GM10248 (cell line): Measurements from ENCODE around the gene PLCB2.

ENCODE experiments used
- CTCF ChIA-PET: fragments of 300-600 bp; sonication (Branson Sonifier 250); formaldehyde crosslinking; extraction: SDS; loops from one replicate; lab custom pipeline; 2021; ENCODE audit warnings: antibody characterized with exemption; lab: Yijun Ruan, JAX
- POLR2A ChIA-PET: fragments of 350-650 bp; sonication (Branson Sonifier 250); formaldehyde crosslinking; extraction: SDS; loops from one replicate; lab custom pipeline; 2020; ENCODE audit warnings: antibody characterized with exemption; lab: Yijun Ruan, JAX
- DNase-seq: peaks from one replicate; pipeline ENCODE4 v3.0.0; 2012; ENCODE audit errors: extremely low spot score
- CTCF ChIP-seq: IDR thresholded peaks from 2 replicates; pipeline ENCODE4 v1.5.1; 2012; ENCODE audit warnings: mild to moderate bottlenecking, low read depth; ENCODE audit errors: extremely low read depth, missing control alignments, control extremely low read depth

Gene PLCB2

GRCh38 chr15:40337597-40337996, 29.9 kb upstream of the PLCB2 start:
- TF ChIP-seq CTCF: no peak
- CTCF ChIA-PET: interaction anchor here (0.6 to 16.1 kb wide), 56 partner anchors 9 to 1638 kb away, joined by 3 to 263 read pairs (median 6); partner anchors contain the start of genes BAHD1, DISP2, INAFM2 and IVD
- no peak for DNase-seq
- POLR2A ChIA-PET: no interaction called here

- TF ChIP-seq CTCF: peak; percentile 70
- DNase-seq: peak; percentile 71
- CTCF ChIA-PET: interaction anchor here (0.7 to 16.1 kb wide), 35 partner anchors 8 to 1637 kb away, joined by 3 to 263 read pairs (median 6); partner anchors contain the start of genes ANKRD63, BAHD1, DISP2 and INAFM2
- POLR2A ChIA-PET: interaction anchor here (0.6 to 1.7 kb wide), 2 partner anchors 14 to 268 kb away, joined by 3 to 4 read pairs; partner anchors contain the start of gene INAFM2
Measured at GRCh38 chr15:40336744-40337122, 29.0 kb upstream of the PLCB2 start.

GRCh38 chr15:40335938-40336743, 28.4 kb upstream of the PLCB2 start:
- no peak for TF ChIP-seq CTCF
- ChIA-PET CTCF (interaction anchor here (0.7 to 16.1 kb wide), 29 partner anchors 7 to 291 kb away, joined by 3 to 263 read pairs (median 11); partner anchors contain the start of genes ANKRD63, BAHD1, DISP2 and INAFM2), POLR2A (interaction anchor here (0.6 to 1.7 kb wide), 2 partner anchors 13 to 267 kb away, joined by 3 to 4 read pairs; partner anchors contain the start of gene INAFM2)
- DNase-seq: no peak

GRCh38 chr15:40334941-40335795, 27.4 kb upstream of the PLCB2 start:
- no peak for TF ChIP-seq CTCF
- no peak for DNase-seq
- ChIA-PET POLR2A (interaction anchor here (1.7 kb wide), 1 partner anchor 12 kb away, joined by 4 read pairs; the partner anchor contains the start of gene INAFM2), CTCF (interaction anchor here (0.8 to 16.1 kb wide), 16 partner anchors 7 to 548 kb away, joined by 3 to 263 read pairs (median 14); partner anchors contain the start of genes DISP2, INAFM2, PHGR1 and PLCB2)

GRCh38 chr15:40334541-40334940, 26.8 kb upstream of the PLCB2 start:
- CTCF ChIA-PET: interaction anchor here (1.0 to 16.1 kb wide), 13 partner anchors 6 to 547 kb away, joined by 3 to 263 read pairs (median 4); partner anchors contain the start of genes DISP2, INAFM2, PHGR1 and PLCB2
- DNase-seq: no peak
- TF ChIP-seq CTCF: no peak
- POLR2A ChIA-PET: no interaction called here
